ENCODE measurements around the gene PPP1R9A.

DNA sequence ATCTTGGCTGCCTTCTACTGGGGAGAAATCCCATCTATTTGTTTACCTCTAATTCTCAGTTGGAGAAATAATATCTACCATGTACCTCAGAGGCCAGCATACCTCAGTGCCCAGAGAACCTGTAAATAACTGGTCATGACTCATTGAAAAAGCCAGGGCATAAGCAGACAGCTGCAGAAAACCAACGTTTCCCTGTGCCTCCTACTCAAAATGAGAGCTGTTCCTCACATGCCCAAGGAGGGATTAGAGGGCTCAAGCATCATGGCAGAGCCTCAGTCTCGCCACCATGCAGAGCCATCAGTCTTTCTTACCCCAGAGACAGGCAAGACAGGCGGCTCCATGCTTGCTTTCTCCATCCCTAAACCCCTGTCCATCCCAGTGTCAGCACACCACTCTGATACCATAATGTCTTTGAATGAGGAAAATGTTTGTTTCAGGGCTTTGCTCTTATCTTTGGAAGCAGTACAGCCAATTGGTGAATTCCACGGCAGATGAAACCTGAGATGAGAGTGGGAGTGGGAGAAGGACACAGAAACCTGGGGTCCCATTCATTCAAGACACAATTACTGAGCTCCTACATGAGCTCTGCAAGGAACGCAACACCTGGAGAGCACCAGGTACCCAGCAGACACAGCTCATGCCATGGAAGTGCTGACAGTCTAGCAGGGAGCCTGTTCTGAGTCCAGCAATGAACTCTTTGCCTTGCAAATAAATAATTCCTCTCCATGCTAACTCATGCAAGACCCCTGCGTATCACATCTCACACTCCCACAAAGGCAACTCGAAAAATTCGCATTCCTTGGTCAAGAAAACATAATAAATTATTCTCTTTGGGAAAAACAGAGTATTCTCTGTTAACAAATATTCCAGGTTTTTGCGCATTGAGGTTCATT is 395.9 kb downstream of the PPP1R9A start:
- TF ChIP-seq CTCF (IDR thresholded peaks at IDR 0.05) = no peak
- TF ChIP-seq POLR2A (IDR thresholded peaks at IDR 0.05) = no peak

All from tibial nerve (tissue), 3 donors.